CD4-positive, alpha-beta T cell (primary cell): ENCODE results near the gene THSD7B. TPM values are rescaled to one million over a fixed set of nuclear protein-coding genes. Genes with fewer than 3 reads are reported as not detected.

Experiments used
- ATAC-seq: fragments of 200-7000 bp; cut with Tn5 transposase; one replicate; pipeline ENCODE4 v1.10.0; 2022; ENCODE audit warnings: mild to moderate bottlenecking; ENCODE audit not compliant: poor library complexity
- CTCF ChIA-PET: fragments of 350-600 bp; sonication (Branson Sonifier 250); formaldehyde crosslinking; loops from one replicate; lab custom pipeline; 2021; ENCODE audit warnings: antibody characterized with exemption, inconsistent platforms; lab: Charles Lee
- POLR2A ChIA-PET: fragments of 350-600 bp; sonication (Branson Sonifier 250); formaldehyde crosslinking; loops from one replicate; lab custom pipeline; 2021; ENCODE audit warnings: antibody characterized with exemption, inconsistent platforms; lab: Charles Lee
- DNase-seq, 14 experiments: peaks; one replicate each; pipeline ENCODE4 v3.0.0-alpha.2; 2013 to 2020; ENCODE audit warnings: mixed read lengths in 2 of 14
- H3K27ac ChIP-seq, 2 donors: one replicate each; pipeline versions ENCODE4 v1.5.1 to v1.7.0; 2013; ENCODE audit warnings: low read length in 2 of 2, low read depth in 1 of 2, mild to moderate bottlenecking in 1 of 2
- H3K27me3 ChIP-seq, 2 experiments: 1 replicate in 1 of 2; 2 replicates in 1 of 2; pipeline versions ENCODE4 v1.6.1 to v1.7.0; 2013; ENCODE audit warnings: low read length in 2 of 2, control low read depth in 1 of 2, mild to moderate bottlenecking in 1 of 2, moderate library complexity in 1 of 2; ENCODE audit not compliant: insufficient read depth in 2 of 2, control insufficient read depth in 1 of 2
- H3K36me3 ChIP-seq: one replicate; pipeline ENCODE4 v1.6.1; 2013; ENCODE audit warnings: low read length, control low read depth; ENCODE audit not compliant: insufficient read depth
- H3K4me1 ChIP-seq: one replicate; pipeline ENCODE4 v1.6.1; 2013; ENCODE audit warnings: low read length, control low read depth; ENCODE audit not compliant: insufficient read depth
- H3K4me3 ChIP-seq: one replicate; pipeline ENCODE4 v1.5.1; 2013; ENCODE audit warnings: mild to moderate bottlenecking, low read length, moderate library complexity
- H3K9me3 ChIP-seq, 2 experiments: 1 replicate in 1 of 2; 2 replicates in 1 of 2; pipeline versions ENCODE4 v1.6.1 to v1.7.0; 2013; ENCODE audit warnings: low read length in 2 of 2, mild to moderate bottlenecking in 2 of 2, control low read depth in 1 of 2, moderate library complexity in 1 of 2; ENCODE audit not compliant: control insufficient read depth in 1 of 2, insufficient read depth in 1 of 2
- H3K27ac Mint-ChIP-seq: one replicate; pipeline ENCODE4 v1.8.0; 2020; ENCODE audit warnings: mixed read lengths
- H3K27me3 Mint-ChIP-seq: one replicate; pipeline ENCODE4 v1.8.0; 2021; ENCODE audit warnings: mixed read lengths
- H3K36me3 Mint-ChIP-seq: one replicate; pipeline ENCODE4 v1.8.0; 2021; ENCODE audit warnings: low read depth, mixed read lengths
- H3K4me1 Mint-ChIP-seq: one replicate; pipeline ENCODE4 v1.8.0; 2021; ENCODE audit warnings: low read depth, mixed read lengths
- H3K4me3 Mint-ChIP-seq: one replicate; pipeline ENCODE4 v1.8.0; 2020; ENCODE audit warnings: mild to moderate bottlenecking, mixed read lengths
- H3K9me3 Mint-ChIP-seq: one replicate; pipeline ENCODE4 v1.8.0; 2020; ENCODE audit warnings: mixed read lengths
- CTCF ChIP-seq: fragments of 200-600 bp; IDR thresholded peaks from one replicate; pipeline ENCODE4 v1.8.0; 2022; ENCODE audit warnings: antibody characterized with exemption, mild to moderate bottlenecking
- intact Hi-C, 2 experiments: fragments of 100-400 bp; cut with DNase I in 1 of 2; cut with micrococcal nuclease in 1 of 2; formaldehyde crosslinking; loops; one replicate each; pipeline versions ENCODE4 v1.15.1 to v1.9.0; 2023 to 2025; cut with DNase I, micrococcal nuclease
- total RNA-seq, 174 experiments: library from RNA in 2 of 174; stranded (reverse) in 2 of 174; gene quantifications; one replicate each; pipeline ENCODE4 v1.2.3 and lab custom pipeline; 2021 to 2026

The THSD7B gene
- total RNA-seq, 2 experiments from 2014 or later: not detected

GRCh38 chr2:137345994-137346393 lies 580.6 kb downstream of the THSD7B start:
- no peak for TF ChIP-seq CTCF
- Histone ChIP-seq H3K9me3 (no peaks in the 10 kb centered on the region), H3K27ac (no peak overlapping the region), H3K4me1 (no peaks in the 10 kb centered on the region), H3K36me3 (no peaks in the 10 kb centered on the region), H3K27me3 (no peaks in the 10 kb centered on the region), H3K4me3 (no peak overlapping the region)
- intact Hi-C loops: no loop called here
- H3K27me3 Mint-ChIP-seq: no peaks in the 10 kb centered on the region
- ChIA-PET CTCF (no interaction called here), POLR2A (no interaction called here)
- H3K36me3 Mint-ChIP-seq: no peaks in the 10 kb centered on the region
- ATAC-seq: no peak
- H3K4me1 Mint-ChIP-seq: no peaks in the 10 kb centered on the region
- no peak overlapping the region for H3K27ac Mint-ChIP-seq
- DNase-seq: no peak
- H3K4me3 Mint-ChIP-seq: no peak overlapping the region
- H3K9me3 Mint-ChIP-seq: peaks cover 8% of the 10 kb centered on the region

DNA sequence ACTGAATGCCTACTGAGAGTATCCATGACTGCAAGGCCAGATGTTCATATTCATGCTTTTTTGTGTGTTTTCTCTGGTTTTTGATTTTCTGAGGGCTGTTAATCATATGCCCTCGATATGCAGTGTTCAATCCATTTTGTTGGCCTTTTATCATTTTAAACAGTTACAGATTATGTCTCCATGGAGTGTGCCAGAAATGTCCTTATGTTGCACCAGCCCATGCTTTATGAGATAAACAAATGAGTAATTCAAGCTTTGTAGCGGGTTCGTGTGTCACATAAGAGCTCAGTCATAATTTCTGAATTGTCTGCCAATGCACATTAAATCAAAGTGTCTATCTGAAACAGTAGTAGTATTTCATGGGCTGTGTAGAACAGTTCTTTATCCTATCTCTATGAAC lies 583.0 kb downstream of the THSD7B start:
- ChIA-PET CTCF (no interaction called here), POLR2A (interaction anchor here (0.6 kb wide), 1 partner anchor 31 kb away, joined by 3 read pairs; no protein-coding TSS in a partner anchor)
- H3K27ac ChIP-seq: no peak overlapping the region
- H3K4me3 ChIP-seq: no peak overlapping the region
- no peaks in the 10 kb centered on the region for H3K36me3 ChIP-seq
- TF ChIP-seq CTCF: no peak
- Mint-ChIP-seq H3K4me1 (no peaks in the 10 kb centered on the region), H3K9me3 (peaks cover 8% of the 10 kb centered on the region), H3K27ac (no peak overlapping the region), H3K27me3 (no peaks in the 10 kb centered on the region), H3K4me3 (no peak overlapping the region), H3K36me3 (no peaks in the 10 kb centered on the region)
- no peaks in the 10 kb centered on the region for H3K9me3 ChIP-seq
- DNase-seq: no peak
- intact Hi-C loops: no loop called here
- no peak for ATAC-seq
- no peaks in the 10 kb centered on the region for H3K4me1 ChIP-seq
- no peaks in the 10 kb centered on the region for H3K27me3 ChIP-seq

DNA sequence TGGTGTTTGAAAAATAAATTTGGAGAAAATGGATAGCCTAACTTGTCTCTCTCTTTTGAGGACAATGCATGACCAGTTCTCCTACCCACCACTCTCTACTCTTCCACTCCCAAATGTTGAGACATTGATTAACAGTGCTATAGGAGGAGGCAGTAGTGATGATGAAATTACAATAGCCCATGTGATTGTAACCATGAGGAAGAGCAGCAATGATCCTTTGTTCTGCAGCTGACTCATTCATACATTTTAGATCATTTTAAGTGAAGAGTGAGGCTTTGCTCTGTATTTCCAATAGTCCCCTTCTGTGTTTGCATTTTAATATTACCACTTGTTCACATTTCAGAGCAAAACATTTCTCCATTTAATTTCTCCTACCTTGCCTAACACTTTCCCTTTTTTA lies 592.3 kb downstream of the THSD7B start:
- DNase-seq: no peak
- Mint-ChIP-seq H3K27ac (no peak overlapping the region), H3K4me3 (no peak overlapping the region), H3K36me3 (no peaks in the 10 kb centered on the region), H3K9me3 (peaks cover 5% of the 10 kb centered on the region), H3K27me3 (no peaks in the 10 kb centered on the region), H3K4me1 (no peaks in the 10 kb centered on the region)
- intact Hi-C loops: no loop called here
- CTCF ChIA-PET: no interaction called here
- H3K36me3 ChIP-seq: no peaks in the 10 kb centered on the region
- no peak overlapping the region for H3K27ac ChIP-seq
- ATAC-seq: no peak
- H3K4me1 ChIP-seq: no peaks in the 10 kb centered on the region
- no peaks in the 10 kb centered on the region for H3K27me3 ChIP-seq
- peaks cover 0 to 6% of the 10 kb centered on the region in 2 experiments for H3K9me3 ChIP-seq
- H3K4me3 ChIP-seq: no peak overlapping the region
- TF ChIP-seq CTCF: no peak
- POLR2A ChIA-PET: no interaction called here
